ENCODE measurements around the gene PTGES.
"Not testable (repeated sequence)": the region's sequence is repeated elsewhere in the genome, so short reads cannot be mapped to it uniquely, and the experiment has no call there.

The PTGES gene

DNA sequence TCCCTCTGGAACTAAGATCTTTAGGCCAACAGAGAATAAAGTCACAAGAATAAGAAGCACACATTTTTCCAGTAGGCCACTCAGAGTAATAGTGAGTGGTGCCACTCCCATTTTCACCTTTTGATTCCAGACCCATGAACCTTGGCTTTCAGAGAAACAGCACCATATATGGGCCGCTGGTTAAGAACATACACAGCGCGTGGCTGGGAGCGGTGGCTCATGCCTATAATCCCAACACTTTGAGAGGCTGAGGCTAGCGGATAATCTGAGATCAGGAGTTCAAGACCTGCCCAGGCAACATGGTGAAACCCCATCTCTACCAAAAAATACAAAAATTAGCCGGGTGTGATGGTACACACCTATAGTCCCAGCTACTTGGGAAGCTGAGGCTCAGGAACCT lies 15.6 kb upstream of the PTGES start:
- no peaks in the 10 kb centered on the region; the same call in 1 of the 2 replicates for H3K27me3 ChIP-seq (ENCODE audit: insufficient read depth, low read depth)
- H3K4me3 ChIP-seq (IDR thresholded peaks at IDR 0.05; ENCODE audit: insufficient read depth, low read depth, low read length): no peak overlapping the region
- peaks cover 17% of the 10 kb centered on the region for H3K4me1 ChIP-seq (ENCODE audit: low read depth, poor library complexity, severe bottlenecking)
- no peak overlapping the region for H3K9ac ChIP-seq
- no peak overlapping the region for H3K4me2 ChIP-seq
- no peaks in the 10 kb centered on the region for H4K20me1 ChIP-seq (ENCODE audit: insufficient read depth)
- H3K36me3 ChIP-seq (ENCODE audit: insufficient read depth): no peaks in the 10 kb centered on the region
- no peaks in the 10 kb centered on the region for H3K79me2 ChIP-seq (ENCODE audit: insufficient read depth, low read depth)
- TF ChIP-seq, protein P1, sequence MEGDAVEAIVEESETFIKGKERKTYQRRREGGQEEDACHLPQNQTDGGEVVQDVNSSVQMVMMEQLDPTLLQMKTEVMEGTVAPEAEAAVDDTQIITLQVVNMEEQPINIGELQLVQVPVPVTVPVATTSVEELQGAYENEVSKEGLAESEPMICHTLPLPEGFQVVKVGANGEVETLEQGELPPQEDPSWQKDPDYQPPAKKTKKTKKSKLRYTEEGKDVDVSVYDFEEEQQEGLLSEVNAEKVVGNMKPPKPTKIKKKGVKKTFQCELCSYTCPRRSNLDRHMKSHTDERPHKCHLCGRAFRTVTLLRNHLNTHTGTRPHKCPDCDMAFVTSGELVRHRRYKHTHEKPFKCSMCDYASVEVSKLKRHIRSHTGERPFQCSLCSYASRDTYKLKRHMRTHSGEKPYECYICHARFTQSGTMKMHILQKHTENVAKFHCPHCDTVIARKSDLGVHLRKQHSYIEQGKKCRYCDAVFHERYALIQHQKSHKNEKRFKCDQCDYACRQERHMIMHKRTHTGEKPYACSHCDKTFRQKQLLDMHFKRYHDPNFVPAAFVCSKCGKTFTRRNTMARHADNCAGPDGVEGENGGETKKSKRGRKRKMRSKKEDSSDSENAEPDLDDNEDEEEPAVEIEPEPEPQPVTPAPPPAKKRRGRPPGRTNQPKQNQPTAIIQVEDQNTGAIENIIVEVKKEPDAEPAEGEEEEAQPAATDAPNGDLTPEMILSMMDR (conservative IDR thresholded peaks at IDR 0.05; ENCODE audit: low read depth, low read length): no peak
- H2AFZ ChIP-seq (ENCODE audit: low read depth): no peak overlapping the region
- H3K27ac ChIP-seq: no peak overlapping the region

DNA sequence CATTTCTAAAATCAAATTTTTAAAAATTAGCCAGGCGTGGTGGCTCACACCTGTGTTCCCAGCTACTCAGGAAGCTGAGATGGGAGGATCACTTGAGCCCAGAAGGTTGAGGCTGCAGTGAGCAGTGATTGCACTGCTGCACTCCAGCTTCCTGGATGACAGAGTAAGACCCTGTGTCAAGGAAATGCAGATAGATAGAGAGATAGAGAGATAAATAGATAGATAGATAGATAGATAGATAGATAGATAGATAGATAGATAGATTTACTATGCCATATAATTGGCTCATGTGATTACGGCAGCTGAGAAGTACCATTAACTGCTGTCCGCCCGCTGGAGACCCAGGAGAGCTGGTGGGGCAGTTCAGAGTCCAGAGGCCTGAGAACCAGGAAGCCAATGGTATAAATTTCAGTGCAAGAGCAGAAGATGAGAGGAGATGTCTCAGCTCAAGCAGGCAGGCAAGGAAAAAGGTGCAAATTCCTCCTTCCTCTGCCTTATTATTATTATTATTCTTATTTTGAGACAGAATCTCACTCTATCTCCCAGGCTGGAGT lies 13.0 kb upstream of the PTGES start:
- no peak overlapping the region for H3K4me2 ChIP-seq
- TF ChIP-seq, protein P1 (conservative IDR thresholded peaks at IDR 0.05; ENCODE audit: low read depth, low read length): no peak
- no peak overlapping the region for H3K4me3 ChIP-seq (IDR thresholded peaks at IDR 0.05; ENCODE audit: insufficient read depth, low read depth, low read length)
- no peaks in the 10 kb centered on the region for H3K36me3 ChIP-seq (ENCODE audit: insufficient read depth)
- H4K20me1 ChIP-seq (ENCODE audit: insufficient read depth): no peaks in the 10 kb centered on the region
- H3K79me2 ChIP-seq (ENCODE audit: insufficient read depth, low read depth): no peaks in the 10 kb centered on the region
- no peak overlapping the region for H2AFZ ChIP-seq (ENCODE audit: low read depth)
- no peaks in the 10 kb centered on the region for H3K27me3 ChIP-seq (ENCODE audit: insufficient read depth, low read depth)
- no peak overlapping the region for H3K27ac ChIP-seq
- peaks cover 21% of the 10 kb centered on the region for H3K4me1 ChIP-seq (ENCODE audit: low read depth, poor library complexity, severe bottlenecking)
- no peak overlapping the region for H3K9ac ChIP-seq

DNA sequence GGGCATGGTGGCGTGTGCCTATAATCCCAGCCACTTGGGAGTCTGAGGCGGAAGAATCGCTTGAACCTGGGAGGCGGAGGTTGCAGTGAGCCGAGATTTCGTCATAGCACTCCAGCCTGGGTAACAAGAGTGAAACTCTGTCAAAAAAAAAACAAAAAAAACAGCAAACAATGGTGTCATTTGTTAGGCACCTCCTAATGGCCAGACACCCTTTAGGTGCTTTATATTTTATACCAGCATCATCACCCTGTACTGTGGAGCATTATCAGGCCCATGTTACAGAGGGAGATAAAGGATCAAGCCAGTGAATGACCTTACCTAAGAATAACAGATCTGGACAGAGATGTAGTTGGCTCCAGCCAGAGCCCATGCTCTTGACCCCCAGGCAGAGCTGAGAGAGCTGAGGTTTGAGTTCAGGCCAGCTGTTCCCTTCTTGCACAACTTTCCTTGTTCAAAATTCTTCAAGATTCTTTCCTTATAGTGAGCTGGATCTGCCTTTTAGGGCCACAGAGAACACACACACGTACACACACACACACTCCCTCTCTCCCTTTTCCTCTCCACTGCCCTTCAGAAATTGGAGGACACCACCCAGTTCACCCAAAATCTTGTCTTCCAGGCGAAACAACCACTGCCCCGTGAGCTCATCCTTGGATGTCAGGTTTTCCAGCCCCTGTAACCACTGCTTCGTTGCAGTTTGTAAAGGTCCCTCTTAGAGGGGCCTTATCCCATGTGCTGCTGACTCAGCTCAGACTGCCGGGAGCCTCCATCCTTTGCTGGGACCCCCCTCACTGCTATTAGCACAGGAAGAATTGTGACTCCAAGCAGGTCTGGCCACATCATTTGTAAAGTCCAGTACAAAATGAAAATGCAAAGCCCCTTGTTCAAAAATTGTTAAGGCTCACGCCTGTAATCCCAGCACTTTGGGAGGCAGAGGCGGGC lies 10.4 kb upstream of the PTGES start:
- no peaks in the 10 kb centered on the region for H3K27me3 ChIP-seq (ENCODE audit: insufficient read depth, low read depth)
- no peak overlapping the region for H2AFZ ChIP-seq (ENCODE audit: low read depth)
- no peak overlapping the region for H3K4me2 ChIP-seq
- H3K79me2 ChIP-seq (ENCODE audit: insufficient read depth, low read depth): no peaks in the 10 kb centered on the region
- H4K20me1 ChIP-seq (ENCODE audit: insufficient read depth): no peaks in the 10 kb centered on the region
- no peak overlapping the region for H3K27ac ChIP-seq
- H3K36me3 ChIP-seq (ENCODE audit: insufficient read depth): no peaks in the 10 kb centered on the region
- H3K4me3 ChIP-seq (IDR thresholded peaks at IDR 0.05; ENCODE audit: insufficient read depth, low read depth, low read length): no peak overlapping the region
- H3K9ac ChIP-seq: no peak overlapping the region
- H3K4me1 ChIP-seq (ENCODE audit: low read depth, poor library complexity, severe bottlenecking): peaks cover 21% of the 10 kb centered on the region
- TF ChIP-seq, protein P1 (conservative IDR thresholded peaks at IDR 0.05; ENCODE audit: low read depth, low read length): no peak

DNA sequence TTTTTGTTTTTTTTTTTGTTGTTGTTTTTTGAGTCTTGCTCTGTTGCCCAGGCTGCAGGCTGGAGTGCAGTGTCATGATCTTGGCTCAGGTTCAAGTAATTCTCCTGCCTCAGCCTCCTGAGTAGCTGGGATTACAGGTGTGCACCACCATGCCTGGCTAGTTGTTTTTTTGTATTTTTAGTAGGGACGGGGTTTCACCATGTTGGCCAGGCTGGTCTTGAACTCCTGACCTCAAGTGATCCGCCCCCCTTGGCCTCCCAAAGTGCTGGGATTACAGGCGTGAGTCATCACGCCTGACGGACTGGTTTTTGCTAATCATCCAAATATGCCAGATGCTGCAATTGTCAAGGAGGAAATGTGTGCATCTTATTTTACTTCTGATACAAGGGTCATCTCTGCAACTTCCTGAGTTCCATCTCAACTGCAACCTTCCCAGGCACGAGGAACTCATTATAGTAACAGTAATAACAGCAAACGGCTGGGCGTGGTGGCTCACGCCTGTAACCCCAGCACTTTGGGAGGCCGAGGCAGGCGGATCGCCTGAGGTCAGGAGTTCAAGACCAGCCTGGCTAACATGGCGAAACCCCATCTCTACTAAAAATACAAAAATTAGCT lies 9.6 kb upstream of the PTGES start:
- H3K4me3 ChIP-seq (IDR thresholded peaks at IDR 0.05; ENCODE audit: insufficient read depth, low read depth, low read length); H4K20me1 ChIP-seq (ENCODE audit: insufficient read depth); H3K27me3 ChIP-seq (ENCODE audit: insufficient read depth, low read depth); H3K27ac ChIP-seq; H3K4me2 ChIP-seq; H2AFZ ChIP-seq (ENCODE audit: low read depth); H3K36me3 ChIP-seq (ENCODE audit: insufficient read depth); H3K79me2 ChIP-seq (ENCODE audit: insufficient read depth, low read depth); H3K9ac ChIP-seq: not testable (repeated sequence)
- H3K4me1 ChIP-seq (ENCODE audit: low read depth, poor library complexity, severe bottlenecking): peaks cover 17% of the 10 kb centered on the region
